Measurements from ENCODE around the gene CEMIP2. TPM values are rescaled to one million over a fixed set of nuclear protein-coding genes. Genes with fewer than 3 reads are reported as not detected.

Gene CEMIP2
- total and polyA plus RNA-seq, 2 of the 13 experiments (the other 11 are each of a cell fraction or from before 2014, with no cell fraction given): 94.3 to 128 TPM

DNA sequence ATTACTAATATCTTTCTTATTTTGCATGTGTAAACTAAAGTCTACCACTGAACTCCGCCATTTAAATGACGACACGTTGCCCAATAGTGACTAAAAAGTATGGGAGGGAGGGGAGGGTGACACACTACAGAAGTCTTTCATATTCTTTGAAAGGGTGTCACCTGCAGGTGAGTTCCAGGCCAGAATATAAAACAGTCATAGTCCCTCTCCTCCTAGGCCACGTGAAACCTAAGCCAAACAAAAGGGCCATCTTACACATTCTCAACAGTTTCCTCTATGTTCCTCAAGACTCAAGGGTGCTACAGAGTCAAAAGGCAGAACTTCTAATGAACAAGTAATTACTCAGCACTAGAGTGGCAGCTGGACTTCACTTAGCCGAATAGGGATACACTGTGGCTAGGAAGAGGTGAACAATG, 6.4 kb downstream of the CEMIP2 start (continued):
- TF ChIP-seq, protein P1, sequence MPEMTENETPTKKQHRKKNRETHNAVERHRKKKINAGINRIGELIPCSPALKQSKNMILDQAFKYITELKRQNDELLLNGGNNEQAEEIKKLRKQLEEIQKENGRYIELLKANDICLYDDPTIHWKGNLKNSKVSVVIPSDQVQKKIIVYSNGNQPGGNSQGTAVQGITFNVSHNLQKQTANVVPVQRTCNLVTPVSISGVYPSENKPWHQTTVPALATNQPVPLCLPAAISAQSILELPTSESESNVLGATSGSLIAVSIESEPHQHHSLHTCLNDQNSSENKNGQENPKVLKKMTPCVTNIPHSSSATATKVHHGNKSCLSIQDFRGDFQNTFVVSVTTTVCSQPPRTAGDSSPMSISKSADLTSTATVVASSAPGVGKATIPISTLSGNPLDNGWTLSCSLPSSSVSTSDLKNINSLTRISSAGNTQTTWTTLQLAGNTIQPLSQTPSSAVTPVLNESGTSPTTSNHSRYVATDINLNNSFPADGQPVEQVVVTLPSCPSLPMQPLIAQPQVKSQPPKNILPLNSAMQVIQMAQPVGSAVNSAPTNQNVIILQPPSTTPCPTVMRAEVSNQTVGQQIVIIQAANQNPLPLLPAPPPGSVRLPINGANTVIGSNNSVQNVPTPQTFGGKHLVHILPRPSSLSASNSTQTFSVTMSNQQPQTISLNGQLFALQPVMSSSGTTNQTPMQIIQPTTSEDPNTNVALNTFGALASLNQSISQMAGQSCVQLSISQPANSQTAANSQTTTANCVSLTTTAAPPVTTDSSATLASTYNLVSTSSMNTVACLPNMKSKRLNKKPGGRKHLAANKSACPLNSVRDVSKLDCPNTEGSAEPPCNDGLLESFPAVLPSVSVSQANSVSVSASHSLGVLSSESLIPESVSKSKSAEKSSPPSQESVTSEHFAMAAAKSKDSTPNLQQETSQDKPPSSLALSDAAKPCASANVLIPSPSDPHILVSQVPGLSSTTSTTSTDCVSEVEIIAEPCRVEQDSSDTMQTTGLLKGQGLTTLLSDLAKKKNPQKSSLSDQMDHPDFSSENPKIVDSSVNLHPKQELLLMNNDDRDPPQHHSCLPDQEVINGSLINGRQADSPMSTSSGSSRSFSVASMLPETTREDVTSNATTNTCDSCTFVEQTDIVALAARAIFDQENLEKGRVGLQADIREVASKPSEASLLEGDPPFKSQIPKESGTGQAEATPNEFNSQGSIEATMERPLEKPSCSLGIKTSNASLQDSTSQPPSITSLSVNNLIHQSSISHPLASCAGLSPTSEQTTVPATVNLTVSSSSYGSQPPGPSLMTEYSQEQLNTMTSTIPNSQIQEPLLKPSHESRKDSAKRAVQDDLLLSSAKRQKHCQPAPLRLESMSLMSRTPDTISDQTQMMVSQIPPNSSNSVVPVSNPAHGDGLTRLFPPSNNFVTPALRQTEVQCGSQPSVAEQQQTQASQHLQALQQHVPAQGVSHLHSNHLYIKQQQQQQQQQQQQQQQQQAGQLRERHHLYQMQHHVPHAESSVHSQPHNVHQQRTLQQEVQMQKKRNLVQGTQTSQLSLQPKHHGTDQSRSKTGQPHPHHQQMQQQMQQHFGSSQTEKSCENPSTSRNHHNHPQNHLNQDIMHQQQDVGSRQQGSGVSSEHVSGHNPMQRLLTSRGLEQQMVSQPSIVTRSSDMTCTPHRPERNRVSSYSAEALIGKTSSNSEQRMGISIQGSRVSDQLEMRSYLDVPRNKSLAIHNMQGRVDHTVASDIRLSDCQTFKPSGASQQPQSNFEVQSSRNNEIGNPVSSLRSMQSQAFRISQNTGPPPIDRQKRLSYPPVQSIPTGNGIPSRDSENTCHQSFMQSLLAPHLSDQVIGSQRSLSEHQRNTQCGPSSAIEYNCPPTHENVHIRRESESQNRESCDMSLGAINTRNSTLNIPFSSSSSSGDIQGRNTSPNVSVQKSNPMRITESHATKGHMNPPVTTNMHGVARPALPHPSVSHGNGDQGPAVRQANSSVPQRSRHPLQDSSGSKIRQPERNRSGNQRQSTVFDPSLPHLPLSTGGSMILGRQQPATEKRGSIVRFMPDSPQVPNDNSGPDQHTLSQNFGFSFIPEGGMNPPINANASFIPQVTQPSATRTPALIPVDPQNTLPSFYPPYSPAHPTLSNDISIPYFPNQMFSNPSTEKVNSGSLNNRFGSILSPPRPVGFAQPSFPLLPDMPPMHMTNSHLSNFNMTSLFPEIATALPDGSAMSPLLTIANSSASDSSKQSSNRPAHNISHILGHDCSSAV (CRISPR knock-in tag; IDR thresholded peaks at IDR 0.05; ENCODE audit: borderline replicate concordance): no peak
- TF ChIP-seq SAP130 (CRISPR knock-in tag; IDR thresholded peaks at IDR 0.05; ENCODE audit: low read depth) (peak; percentile 21; the same call in 1 of the 2 replicates), FOSL2 (CRISPR knock-in tag; IDR thresholded peaks at IDR 0.05) (peak; percentile 43; the same call in 1 of the 2 replicates), YEATS2 (CRISPR knock-in tag; IDR thresholded peaks at IDR 0.05; ENCODE audit: borderline replicate concordance) (no peak), MEIS2 (CRISPR knock-in tag; IDR thresholded peaks at IDR 0.05) (no peak), IKZF4 (CRISPR knock-in tag; IDR thresholded peaks at IDR 0.05; ENCODE audit: borderline replicate concordance, low read depth, not compliant biosample characterization) (no peak), SSRP1 (CRISPR knock-in tag; IDR thresholded peaks at IDR 0.05) (0 out of 2 replicates have a peak, but pooled peaks have one; percentile 47), RARG (CRISPR knock-in tag; IDR thresholded peaks at IDR 0.05; ENCODE audit: low read depth) (no peak), JDP2 (CRISPR knock-in tag; IDR thresholded peaks at IDR 0.05; ENCODE audit: borderline replicate concordance) (no peak), ZNF615 (CRISPR knock-in tag; IDR thresholded peaks at IDR 0.05; ENCODE audit: borderline replicate concordance) (no peak)
- TF ChIP-seq, protein P2, sequence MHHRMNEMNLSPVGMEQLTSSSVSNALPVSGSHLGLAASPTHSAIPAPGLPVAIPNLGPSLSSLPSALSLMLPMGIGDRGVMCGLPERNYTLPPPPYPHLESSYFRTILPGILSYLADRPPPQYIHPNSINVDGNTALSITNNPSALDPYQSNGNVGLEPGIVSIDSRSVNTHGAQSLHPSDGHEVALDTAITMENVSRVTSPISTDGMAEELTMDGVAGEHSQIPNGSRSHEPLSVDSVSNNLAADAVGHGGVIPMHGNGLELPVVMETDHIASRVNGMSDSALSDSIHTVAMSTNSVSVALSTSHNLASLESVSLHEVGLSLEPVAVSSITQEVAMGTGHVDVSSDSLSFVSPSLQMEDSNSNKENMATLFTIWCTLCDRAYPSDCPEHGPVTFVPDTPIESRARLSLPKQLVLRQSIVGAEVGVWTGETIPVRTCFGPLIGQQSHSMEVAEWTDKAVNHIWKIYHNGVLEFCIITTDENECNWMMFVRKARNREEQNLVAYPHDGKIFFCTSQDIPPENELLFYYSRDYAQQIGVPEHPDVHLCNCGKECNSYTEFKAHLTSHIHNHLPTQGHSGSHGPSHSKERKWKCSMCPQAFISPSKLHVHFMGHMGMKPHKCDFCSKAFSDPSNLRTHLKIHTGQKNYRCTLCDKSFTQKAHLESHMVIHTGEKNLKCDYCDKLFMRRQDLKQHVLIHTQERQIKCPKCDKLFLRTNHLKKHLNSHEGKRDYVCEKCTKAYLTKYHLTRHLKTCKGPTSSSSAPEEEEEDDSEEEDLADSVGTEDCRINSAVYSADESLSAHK (CRISPR knock-in tag; IDR thresholded peaks at IDR 0.05; ENCODE audit: borderline replicate concordance): no peak
- TF ChIP-seq, protein P3, sequence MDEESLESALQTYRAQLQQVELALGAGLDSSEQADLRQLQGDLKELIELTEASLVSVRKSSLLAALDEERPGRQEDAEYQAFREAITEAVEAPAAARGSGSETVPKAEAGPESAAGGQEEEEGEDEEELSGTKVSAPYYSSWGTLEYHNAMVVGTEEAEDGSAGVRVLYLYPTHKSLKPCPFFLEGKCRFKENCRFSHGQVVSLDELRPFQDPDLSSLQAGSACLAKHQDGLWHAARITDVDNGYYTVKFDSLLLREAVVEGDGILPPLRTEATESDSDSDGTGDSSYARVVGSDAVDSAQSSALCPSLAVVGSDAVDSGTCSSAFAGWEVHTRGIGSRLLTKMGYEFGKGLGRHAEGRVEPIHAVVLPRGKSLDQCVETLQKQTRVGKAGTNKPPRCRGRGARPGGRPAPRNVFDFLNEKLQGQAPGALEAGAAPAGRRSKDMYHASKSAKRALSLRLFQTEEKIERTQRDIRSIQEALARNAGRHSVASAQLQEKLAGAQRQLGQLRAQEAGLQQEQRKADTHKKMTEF (CRISPR knock-in tag; IDR thresholded peaks at IDR 0.05): no peak
- TF ChIP-seq, protein P4, sequence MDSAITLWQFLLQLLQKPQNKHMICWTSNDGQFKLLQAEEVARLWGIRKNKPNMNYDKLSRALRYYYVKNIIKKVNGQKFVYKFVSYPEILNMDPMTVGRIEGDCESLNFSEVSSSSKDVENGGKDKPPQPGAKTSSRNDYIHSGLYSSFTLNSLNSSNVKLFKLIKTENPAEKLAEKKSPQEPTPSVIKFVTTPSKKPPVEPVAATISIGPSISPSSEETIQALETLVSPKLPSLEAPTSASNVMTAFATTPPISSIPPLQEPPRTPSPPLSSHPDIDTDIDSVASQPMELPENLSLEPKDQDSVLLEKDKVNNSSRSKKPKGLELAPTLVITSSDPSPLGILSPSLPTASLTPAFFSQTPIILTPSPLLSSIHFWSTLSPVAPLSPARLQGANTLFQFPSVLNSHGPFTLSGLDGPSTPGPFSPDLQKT (CRISPR knock-in tag; IDR thresholded peaks at IDR 0.05; ENCODE audit: borderline replicate concordance): no peak
- TF ChIP-seq, protein P5, sequence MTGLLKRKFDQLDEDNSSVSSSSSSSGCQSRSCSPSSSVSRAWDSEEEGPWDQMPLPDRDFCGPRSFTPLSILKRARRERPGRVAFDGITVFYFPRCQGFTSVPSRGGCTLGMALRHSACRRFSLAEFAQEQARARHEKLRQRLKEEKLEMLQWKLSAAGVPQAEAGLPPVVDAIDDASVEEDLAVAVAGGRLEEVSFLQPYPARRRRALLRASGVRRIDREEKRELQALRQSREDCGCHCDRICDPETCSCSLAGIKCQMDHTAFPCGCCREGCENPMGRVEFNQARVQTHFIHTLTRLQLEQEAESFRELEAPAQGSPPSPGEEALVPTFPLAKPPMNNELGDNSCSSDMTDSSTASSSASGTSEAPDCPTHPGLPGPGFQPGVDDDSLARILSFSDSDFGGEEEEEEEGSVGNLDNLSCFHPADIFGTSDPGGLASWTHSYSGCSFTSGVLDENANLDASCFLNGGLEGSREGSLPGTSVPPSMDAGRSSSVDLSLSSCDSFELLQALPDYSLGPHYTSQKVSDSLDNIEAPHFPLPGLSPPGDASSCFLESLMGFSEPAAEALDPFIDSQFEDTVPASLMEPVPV (CRISPR knock-in tag; IDR thresholded peaks at IDR 0.05): no peak
